ENCODE data around the gene CACNA2D3. TPM values are rescaled to one million over a fixed set of nuclear protein-coding genes. Genes with fewer than 3 reads are reported as not detected.
"Not testable (repeated sequence)": the region's sequence is repeated elsewhere in the genome, so short reads cannot be mapped to it uniquely, and the experiment has no call there.

The CACNA2D3 gene
- total and polyA plus RNA-seq, 12 donors, result 0.51 to 43.5 (median 19.3) TPM

DNA sequence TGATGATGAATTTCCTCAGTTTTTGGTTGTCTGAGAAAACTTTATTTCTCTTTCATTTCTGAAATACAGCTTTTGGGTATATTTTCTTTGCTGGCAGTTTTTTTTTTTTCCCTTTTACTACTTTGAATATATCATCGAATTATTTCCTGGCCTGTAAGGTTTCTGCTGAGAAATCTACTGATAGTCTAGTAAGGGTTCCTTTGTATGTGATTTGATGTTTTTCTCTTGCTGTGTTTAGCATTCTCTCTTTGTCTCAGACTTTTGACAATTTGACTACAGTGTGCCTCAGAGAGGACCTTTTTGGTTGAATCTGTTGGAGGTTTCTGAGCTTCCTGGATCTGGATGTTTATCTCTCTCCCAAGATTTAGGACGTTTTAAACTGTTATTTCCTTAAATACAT is 336.0 kb downstream of the CACNA2D3 start:
- Histone ChIP-seq H3K36me3 (no peaks in the 10 kb centered on the region), H3K4me1 (no peaks in the 10 kb centered on the region), H3K9me3 (peaks cover 0 to 44% (median 11%) of the 10 kb centered on the region in 11 donors), H3K27ac (no peak overlapping the region), H3K4me3 (no peak overlapping the region), H3K27me3 (no peaks in the 10 kb centered on the region)
- DNase-seq (no peak), ATAC-seq (no peak)
- WGBS, 2 donors, result 67 to 72% methylated on average over 2 of the region's 2 CpGs
- TF ChIP-seq, protein P1, sequence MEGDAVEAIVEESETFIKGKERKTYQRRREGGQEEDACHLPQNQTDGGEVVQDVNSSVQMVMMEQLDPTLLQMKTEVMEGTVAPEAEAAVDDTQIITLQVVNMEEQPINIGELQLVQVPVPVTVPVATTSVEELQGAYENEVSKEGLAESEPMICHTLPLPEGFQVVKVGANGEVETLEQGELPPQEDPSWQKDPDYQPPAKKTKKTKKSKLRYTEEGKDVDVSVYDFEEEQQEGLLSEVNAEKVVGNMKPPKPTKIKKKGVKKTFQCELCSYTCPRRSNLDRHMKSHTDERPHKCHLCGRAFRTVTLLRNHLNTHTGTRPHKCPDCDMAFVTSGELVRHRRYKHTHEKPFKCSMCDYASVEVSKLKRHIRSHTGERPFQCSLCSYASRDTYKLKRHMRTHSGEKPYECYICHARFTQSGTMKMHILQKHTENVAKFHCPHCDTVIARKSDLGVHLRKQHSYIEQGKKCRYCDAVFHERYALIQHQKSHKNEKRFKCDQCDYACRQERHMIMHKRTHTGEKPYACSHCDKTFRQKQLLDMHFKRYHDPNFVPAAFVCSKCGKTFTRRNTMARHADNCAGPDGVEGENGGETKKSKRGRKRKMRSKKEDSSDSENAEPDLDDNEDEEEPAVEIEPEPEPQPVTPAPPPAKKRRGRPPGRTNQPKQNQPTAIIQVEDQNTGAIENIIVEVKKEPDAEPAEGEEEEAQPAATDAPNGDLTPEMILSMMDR (IDR thresholded peaks at IDR 0.05), result no peak
- intact Hi-C loops (cut with DNase I), result no loop called here

DNA sequence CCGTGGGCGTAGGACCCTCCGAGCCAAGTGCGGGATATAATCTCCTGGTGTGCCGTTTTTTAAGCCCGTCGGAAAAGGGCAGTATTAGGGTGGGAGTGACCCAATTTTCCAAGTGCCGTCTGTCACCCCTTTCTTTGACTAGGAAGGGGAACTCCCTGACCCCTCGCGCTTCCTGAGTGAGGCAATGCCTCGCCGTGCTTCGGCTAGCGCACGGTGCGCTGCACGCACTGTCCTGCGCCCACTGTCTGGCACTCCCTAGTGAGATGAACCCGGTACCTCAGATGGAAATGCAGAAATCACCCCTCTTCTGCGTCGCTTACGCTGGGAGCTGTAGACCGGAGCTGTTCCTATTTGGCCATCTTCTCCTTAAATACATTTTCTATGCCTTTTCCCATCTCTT is 342.2 kb downstream of the CACNA2D3 start:
- peaks cover 0 to 38% (median 3%) of the 10 kb centered on the region in 11 donors for H3K9me3 ChIP-seq
- H3K4me1 ChIP-seq; intact Hi-C loops (cut with DNase I); ATAC-seq; DNase-seq; H3K27me3 ChIP-seq; H3K36me3 ChIP-seq; H3K27ac ChIP-seq; H3K4me3 ChIP-seq: not testable (repeated sequence)
- WGBS, 2 donors, result 96 to 98% methylated on average over 23 of the region's 23 CpGs

DNA sequence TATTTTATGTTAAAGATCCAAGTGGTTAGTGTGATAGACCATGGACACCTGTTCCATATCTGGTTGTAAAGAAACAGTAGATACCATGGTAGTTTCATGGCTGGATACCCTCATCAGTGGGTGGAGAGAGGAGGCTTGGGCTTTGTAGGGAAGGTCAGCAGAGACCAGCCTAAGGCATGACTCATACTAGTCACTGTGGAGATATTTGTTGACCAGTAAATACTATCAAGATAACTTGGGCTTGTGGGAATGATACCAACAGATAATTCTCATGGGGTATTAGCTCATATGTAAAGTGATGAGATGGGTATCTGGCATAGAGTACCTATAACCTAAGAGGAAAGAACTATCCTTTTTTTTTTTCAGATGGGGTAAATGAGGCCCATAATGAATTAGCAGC is 354.5 kb downstream of the CACNA2D3 start:
- no peak overlapping the region for H3K27ac ChIP-seq
- ATAC-seq (no peak), DNase-seq (no peak)
- H3K27me3 ChIP-seq, result no peaks in the 10 kb centered on the region
- H3K36me3 ChIP-seq, result no peaks in the 10 kb centered on the region
- intact Hi-C loops (cut with DNase I), result no loop called here
- H3K4me3 ChIP-seq, result no peak overlapping the region
- no peaks in the 10 kb centered on the region for H3K4me1 ChIP-seq
- TF ChIP-seq, protein P1 (IDR thresholded peaks at IDR 0.05), result no peak
- peaks cover 0 to 32% (median 3%) of the 10 kb centered on the region in 11 donors for H3K9me3 ChIP-seq

DNA sequence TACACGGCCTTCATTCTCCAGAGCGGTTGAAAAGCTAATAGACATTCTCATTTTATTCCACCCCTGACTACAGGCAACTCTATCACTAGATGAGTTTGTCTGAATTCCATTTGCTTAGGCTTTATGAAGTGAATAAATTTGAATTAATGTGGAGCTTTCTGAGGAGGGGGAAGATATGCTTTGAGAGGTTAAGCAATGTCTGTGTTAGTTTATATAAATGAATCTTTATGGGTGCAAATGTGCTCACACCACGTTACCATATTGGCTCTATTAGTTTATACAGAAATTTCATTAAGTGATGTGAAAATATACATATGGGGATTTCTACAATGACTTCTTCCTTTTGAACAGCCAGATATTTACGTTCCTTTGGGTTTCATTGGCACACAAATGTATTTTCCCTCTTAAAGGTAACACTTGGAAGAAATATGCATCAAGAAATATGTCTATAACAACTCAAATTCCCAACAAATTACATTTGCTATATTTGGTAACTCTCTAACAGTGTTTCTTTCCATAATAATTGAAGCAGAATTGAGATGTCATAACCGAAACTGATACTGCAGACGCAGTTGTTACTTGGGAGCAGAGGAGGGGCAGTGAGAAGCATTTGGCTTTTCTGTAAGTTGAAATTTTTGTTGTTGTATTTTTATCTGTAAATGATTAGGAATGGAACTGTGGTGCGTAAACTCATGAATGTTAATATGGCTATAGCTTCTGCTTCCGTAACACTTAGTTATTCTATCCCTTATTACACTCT is 359.4 kb downstream of the CACNA2D3 start:
- ATAC-seq, result no peak
- Histone ChIP-seq H3K4me3 (no peak overlapping the region), H3K36me3 (no peaks in the 10 kb centered on the region), H3K27ac (no peak overlapping the region), H3K27me3 (no peaks in the 10 kb centered on the region), H3K9me3 (peaks cover 0 to 4% (median 0%) of the 10 kb centered on the region in 11 donors), H3K4me1 (no peaks in the 10 kb centered on the region)
- TF ChIP-seq, protein P1 (IDR thresholded peaks at IDR 0.05), result no peak
- WGBS, 2 donors, result 63 to 69% methylated on average over 8 of the region's 8 CpGs
- intact Hi-C loops (cut with DNase I), result no loop called here
- no peak for DNase-seq

DNA sequence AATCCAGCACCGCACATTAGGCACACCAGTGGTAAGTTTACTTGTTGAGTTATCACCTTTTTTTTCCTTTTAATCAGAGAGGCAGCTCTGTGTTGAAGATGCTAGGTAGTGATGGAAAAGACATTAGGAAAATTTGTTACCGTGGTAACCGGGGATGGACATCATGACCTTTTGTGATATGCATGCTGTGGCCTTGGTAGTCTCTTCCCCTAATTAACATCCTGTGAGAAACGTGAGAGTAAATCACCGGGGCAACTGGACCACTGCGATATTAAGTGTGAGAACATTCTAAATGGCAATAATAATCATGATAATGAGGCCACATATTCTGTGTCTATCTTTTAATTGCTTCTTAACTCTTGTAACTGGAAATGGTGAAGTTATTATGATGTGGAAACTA is 362.0 kb downstream of the CACNA2D3 start:
- DNase-seq (no peak), ATAC-seq (no peak)
- no peaks in the 10 kb centered on the region for H3K9me3 ChIP-seq
- H3K36me3 ChIP-seq, result no peaks in the 10 kb centered on the region
- no peaks in the 10 kb centered on the region for H3K4me1 ChIP-seq
- 84% methylated on average over 6 of the region's 6 CpGs for WGBS, 2 donors
- TF ChIP-seq, protein P1 (IDR thresholded peaks at IDR 0.05), result no peak
- H3K4me3 ChIP-seq, result no peak overlapping the region
- H3K27me3 ChIP-seq, result no peaks in the 10 kb centered on the region
- H3K27ac ChIP-seq, result no peak overlapping the region
- intact Hi-C loops (cut with DNase I), result no loop called here
